Measurements from ENCODE around the gene SH3RF1.

- TF ChIP-seq CTCF (IDR thresholded peaks at IDR 0.05; ENCODE audit: low read depth, low read length, poor library complexity, severe bottlenecking): no peak
- TF ChIP-seq EZH2phosphoT487 (IDR thresholded peaks at IDR 0.05; ENCODE audit: borderline replicate concordance, low read length): no peak
Observed at GRCh38 chr4:169050284-169050683, 220.5 kb downstream of the SH3RF1 start.

All from DOHH2 (cell line).